ENCODE data around the gene ZNF865.

The ZNF865 gene

GRCh38 chr19:55626350-55626749 lies 20.9 kb downstream of the ZNF865 start:
- DNase-seq: no peak

- DNase-seq: peak; percentile 83
These were observed 27.0 kb downstream of the ZNF865 start for GRCh38 chr19:55632463-55632834.

GRCh38 chr19:55633861-55634260 lies 28.4 kb downstream of the ZNF865 start:
- no peak for DNase-seq

GRCh38 chr19:55635334-55635717 lies 29.9 kb downstream of the ZNF865 start:
- no peak for DNase-seq

- no peak for DNase-seq
These were observed 30.5 kb downstream of the ZNF865 start for GRCh38 chr19:55635856-55636440.

- no peak for DNase-seq
These were observed 31.3 kb downstream of the ZNF865 start for GRCh38 chr19:55636723-55637122.

- DNase-seq: no peak
These were observed 32.1 kb downstream of the ZNF865 start for GRCh38 chr19:55637534-55637933.

- no peak for DNase-seq
These were observed 33.5 kb downstream of the ZNF865 start for GRCh38 chr19:55638864-55639359.

- DNase-seq: peak; percentile 53
These were observed 34.7 kb downstream of the ZNF865 start for GRCh38 chr19:55640043-55640576.

- peak; percentile 55 for DNase-seq
These were observed 35.4 kb downstream of the ZNF865 start, which contains the start of gene ZNF580 for GRCh38 chr19:55640577-55641425. Gene ZNF580, plus strand, starts transcription at chr19:55641002. Its CDS starts 1,507 bp downstream, at chr19:55642509.

GRCh38 chr19:55641426-55642152 lies 36.1 kb downstream of the ZNF865 start:
- no peak for DNase-seq

- DNase-seq: no peak
These were observed 36.9 kb downstream of the ZNF865 start for GRCh38 chr19:55642153-55643002.

GRCh38 chr19:55643003-55643886 lies 37.8 kb downstream of the ZNF865 start, which contains the start of gene ZNF581:
Gene ZNF581, plus strand, starts transcription at chr19:55643649. Its CDS starts 923 bp downstream, at chr19:55644572.
- DNase-seq: peak; percentile 28

- no peak for DNase-seq
These were observed 38.4 kb downstream of the ZNF865 start for GRCh38 chr19:55643887-55644176.

- no peak for DNase-seq
These were observed 38.9 kb downstream of the ZNF865 start for GRCh38 chr19:55644191-55644833.

GRCh38 chr19:55644842-55645511 lies 39.5 kb downstream of the ZNF865 start:
- DNase-seq: no peak

- DNase-seq: no peak
These were observed 40.0 kb downstream of the ZNF865 start for GRCh38 chr19:55645512-55645881.

- no peak for DNase-seq
These were observed 41.7 kb downstream of the ZNF865 start for GRCh38 chr19:55646889-55647731.
